Measurements from ENCODE around the gene HS3ST2. TPM values are rescaled to one million over a fixed set of nuclear protein-coding genes. Genes with fewer than 3 reads are reported as not detected.

The HS3ST2 gene
- total RNA-seq, 1 donor from 2014 or later: not detected

GRCh38 chr16:22786284-22786683 lies 27.7 kb upstream of the HS3ST2 start:
- TF ChIP-seq CTCF (IDR thresholded peaks at IDR 0.05; ENCODE audit: unreplicated experiment): no peak

GRCh38 chr16:22786691-22787090 lies 27.3 kb upstream of the HS3ST2 start:
- no peak for DNase-seq (ENCODE audit: low spot score in 2 of 2, unreplicated experiment in 2 of 2)
- Mint-ChIP-seq H3K9me3 (no peaks in the 10 kb centered on the region), H3K4me1 (no peaks in the 10 kb centered on the region), H3K27ac (no peak overlapping the region), H3K27me3 (ENCODE audit: low read depth) (no peaks in the 10 kb centered on the region), H3K36me3 (no peaks in the 10 kb centered on the region), H3K4me3 (no peak overlapping the region)
- TF ChIP-seq CTCF (IDR thresholded peaks at IDR 0.05; ENCODE audit: unreplicated experiment): no peak

More at GRCh38 chr16:22786284-22786683, 27.7 kb upstream of the HS3ST2 start:
- Mint-ChIP-seq H3K4me3 (no peak overlapping the region), H3K27me3 (ENCODE audit: low read depth) (no peaks in the 10 kb centered on the region), H3K9me3 (no peaks in the 10 kb centered on the region), H3K36me3 (no peaks in the 10 kb centered on the region), H3K4me1 (no peaks in the 10 kb centered on the region), H3K27ac (no peak overlapping the region)
- no peak for DNase-seq (ENCODE audit: low spot score in 2 of 2, unreplicated experiment in 2 of 2)

GRCh38 chr16:22787466-22788192 lies 26.3 kb upstream of the HS3ST2 start:
- TF ChIP-seq CTCF (IDR thresholded peaks at IDR 0.05; ENCODE audit: unreplicated experiment): no peak
- no peaks in the 10 kb centered on the region for H3K36me3 Mint-ChIP-seq
- H3K27me3 Mint-ChIP-seq (ENCODE audit: low read depth): no peaks in the 10 kb centered on the region
- no peak for DNase-seq (ENCODE audit: low spot score in 2 of 2, unreplicated experiment in 2 of 2)
- H3K27ac Mint-ChIP-seq: no peak overlapping the region
- peaks cover 5% of the 10 kb centered on the region for H3K9me3 Mint-ChIP-seq
- H3K4me1 Mint-ChIP-seq: no peaks in the 10 kb centered on the region
- H3K4me3 Mint-ChIP-seq: no peak overlapping the region

GRCh38 chr16:22788193-22788530 lies 25.8 kb upstream of the HS3ST2 start:
- Mint-ChIP-seq H3K36me3 (no peaks in the 10 kb centered on the region), H3K9me3 (peaks cover 5% of the 10 kb centered on the region), H3K27me3 (ENCODE audit: low read depth) (no peaks in the 10 kb centered on the region), H3K4me1 (no peaks in the 10 kb centered on the region), H3K27ac (no peak overlapping the region), H3K4me3 (no peak overlapping the region)
- no peak for TF ChIP-seq CTCF (IDR thresholded peaks at IDR 0.05; ENCODE audit: unreplicated experiment)
- DNase-seq (ENCODE audit: low spot score in 2 of 2, unreplicated experiment in 2 of 2): no peak

- no peak overlapping the region for H3K4me3 Mint-ChIP-seq
- peaks cover 15% of the 10 kb centered on the region for H3K9me3 Mint-ChIP-seq
- no peak for TF ChIP-seq CTCF (IDR thresholded peaks at IDR 0.05; ENCODE audit: unreplicated experiment)
- no peaks in the 10 kb centered on the region for H3K36me3 Mint-ChIP-seq
- H3K27ac Mint-ChIP-seq: no peak overlapping the region
- H3K4me1 Mint-ChIP-seq: no peaks in the 10 kb centered on the region
- no peak for DNase-seq (ENCODE audit: low spot score in 2 of 2, unreplicated experiment in 2 of 2)
- no peaks in the 10 kb centered on the region for H3K27me3 Mint-ChIP-seq (ENCODE audit: low read depth)
These were observed 24.5 kb upstream of the HS3ST2 start for GRCh38 chr16:22789281-22789945.
